ENCODE measurements around the gene ATXN1. TPM values are rescaled to one million over a fixed set of nuclear protein-coding genes. Genes with fewer than 3 reads are reported as not detected.

Gene ATXN1
- total and polyA plus RNA-seq, 2 of the 13 experiments (the other 11 are each of a cell fraction or from before 2014, with no cell fraction given): 20.7 to 39.5 TPM

DNA sequence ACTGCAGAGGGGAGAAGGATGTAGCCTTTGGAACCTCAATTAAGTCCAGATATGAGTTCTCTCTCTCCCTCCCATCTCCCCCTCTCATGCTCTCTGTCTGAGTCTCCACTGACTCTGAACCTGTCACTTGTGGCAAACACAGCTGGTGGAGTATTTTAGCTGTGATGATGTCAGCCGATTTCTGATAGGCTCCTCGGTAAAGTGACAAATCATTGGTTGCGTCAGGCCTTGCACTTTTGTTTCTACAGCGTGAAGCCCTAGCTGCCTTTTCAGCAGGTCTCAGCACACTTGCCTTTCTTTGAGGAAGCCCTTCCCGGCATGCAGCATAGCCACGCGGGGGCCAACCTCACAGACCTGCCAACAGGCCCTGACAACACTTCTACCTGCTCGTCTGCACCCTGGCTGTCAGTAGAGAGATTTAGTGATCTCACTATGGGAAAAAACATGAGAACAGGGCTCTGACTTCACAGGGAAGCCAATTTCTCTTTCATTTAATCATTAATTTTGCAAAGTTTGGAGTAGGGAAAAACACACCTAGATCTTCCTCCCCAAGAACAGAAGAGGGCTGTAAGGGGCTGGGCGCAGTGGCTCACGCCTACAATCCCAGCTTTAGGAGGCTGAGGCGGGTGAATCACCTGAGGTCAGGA is 438.5 kb downstream of the ATXN1 start:
- no peaks in the 10 kb centered on the region for H3K27me3 ChIP-seq (ENCODE audit: control insufficient read depth in 1 of 2, insufficient read depth in 2 of 2, low read length in 2 of 2)
- no peak overlapping the region for H2AFZ ChIP-seq (ENCODE audit: low read length)
- BruUV-seq (replicated peaks): no TSS peak
- FAIRE-seq (no peak), DNase-seq (ENCODE audit: low spot score) (no peak), ATAC-seq (no peak)
- WGBS (ENCODE audit: low lambda C conversion rate): 96% methylated on average over 11 of the region's 11 CpGs
- no peak overlapping the region for H3K9ac ChIP-seq (ENCODE audit: insufficient read depth, low read depth, low read length)
- peaks cover 22% of the 10 kb centered on the region for H3K4me1 ChIP-seq (ENCODE audit: insufficient read depth, low read length)
- H3K9me3 ChIP-seq (ENCODE audit: low read length): no peaks in the 10 kb centered on the region
- TF ChIP-seq BRCA1 (CRISPR knock-in tag; IDR thresholded peaks at IDR 0.05) (no peak), ZNF281 (CRISPR knock-in tag; IDR thresholded peaks at IDR 0.05; ENCODE audit: borderline replicate concordance) (no peak), SMAD1 (CRISPR knock-in tag; IDR thresholded peaks at IDR 0.05; ENCODE audit: borderline replicate concordance, low read depth) (no peak)
- ChIA-PET CTCF (ENCODE audit: low intra/inter-chr PET ratio, low total read pairs) (no interaction called here), POLR2A (no interaction called here)
- intact Hi-C loops (cut with micrococcal nuclease; ENCODE audit: unreplicated experiment): no loop called here
- no peak overlapping the region for H3K27ac ChIP-seq (ENCODE audit: extremely low read length, insufficient read depth, low read length)
- no peaks in the 10 kb centered on the region for H4K20me1 ChIP-seq (ENCODE audit: insufficient read depth, low read length)
- H3K36me3 ChIP-seq (replicated peaks in 1 of 2; ENCODE audit: control insufficient read depth in 1 of 2, insufficient read depth in 2 of 2, low read length in 2 of 2): peaks cover 19 to 40% of the 10 kb centered on the region in 2 experiments; a peak in 4 of 5 replicates
- in situ Hi-C loops (cut with HindIII; ENCODE audit: extremely low pct_ligation_motif_present, low pct_unique_long_range_greater_than_20kb): no loop called here
- no peak overlapping the region for H3K4me3 ChIP-seq (replicated peaks in 1 of 3; ENCODE audit: insufficient read depth in 1 of 3, low read depth in 2 of 3, low read length in 3 of 3)
- H3K4me2 ChIP-seq (ENCODE audit: low read depth, low read length): no peak overlapping the region
- no peaks in the 10 kb centered on the region for H3K79me2 ChIP-seq (ENCODE audit: insufficient read depth, low read length)

- H3K4me1 ChIP-seq (ENCODE audit: insufficient read depth, low read length): peaks cover 22% of the 10 kb centered on the region
- in situ Hi-C loops (cut with HindIII; ENCODE audit: extremely low pct_ligation_motif_present, low pct_unique_long_range_greater_than_20kb) (no loop called here), intact Hi-C loops (cut with micrococcal nuclease; ENCODE audit: unreplicated experiment) (no loop called here)
- H3K27me3 ChIP-seq (ENCODE audit: control insufficient read depth in 1 of 2, insufficient read depth in 2 of 2, low read length in 2 of 2): no peaks in the 10 kb centered on the region
- H4K20me1 ChIP-seq (ENCODE audit: insufficient read depth, low read length): 0 out of 2 replicates have a peak, but pooled peaks cover 2% of the 10 kb centered on the region
- H3K4me2 ChIP-seq (ENCODE audit: low read depth, low read length): no peak overlapping the region
- no peak for DNase-seq (ENCODE audit: low spot score)
- H3K9ac ChIP-seq (ENCODE audit: insufficient read depth, low read depth, low read length): no peak overlapping the region
- POLR2A ChIA-PET: no interaction called here
- over 99% methylated on average over 11 of the region's 11 CpGs for WGBS (ENCODE audit: low lambda C conversion rate)
- FAIRE-seq: no peak
- no peaks in the 10 kb centered on the region for H3K9me3 ChIP-seq (ENCODE audit: low read length)
- H3K79me2 ChIP-seq (ENCODE audit: insufficient read depth, low read length): no peaks in the 10 kb centered on the region
- no peak overlapping the region for H3K27ac ChIP-seq (ENCODE audit: extremely low read length, insufficient read depth, low read length)
- no peak for ATAC-seq
- no TSS peak for BruUV-seq (replicated peaks)
- peaks cover 14 to 33% of the 10 kb centered on the region in 2 experiments; a peak in 4 of 5 replicates for H3K36me3 ChIP-seq (replicated peaks in 1 of 2; ENCODE audit: control insufficient read depth in 1 of 2, insufficient read depth in 2 of 2, low read length in 2 of 2)
- no peak overlapping the region for H2AFZ ChIP-seq (ENCODE audit: low read length)
- no peak overlapping the region for H3K4me3 ChIP-seq (replicated peaks in 1 of 3; ENCODE audit: insufficient read depth in 1 of 3, low read depth in 2 of 3, low read length in 3 of 3)
- CTCF ChIA-PET (ENCODE audit: low intra/inter-chr PET ratio, low total read pairs): no interaction called here
- TF ChIP-seq POGK (CRISPR knock-in tag; conservative IDR thresholded peaks at IDR 0.05): no peak
- no peak for TF ChIP-seq ZNF230 (CRISPR knock-in tag; IDR thresholded peaks at IDR 0.05)
- TF ChIP-seq, protein P1, sequence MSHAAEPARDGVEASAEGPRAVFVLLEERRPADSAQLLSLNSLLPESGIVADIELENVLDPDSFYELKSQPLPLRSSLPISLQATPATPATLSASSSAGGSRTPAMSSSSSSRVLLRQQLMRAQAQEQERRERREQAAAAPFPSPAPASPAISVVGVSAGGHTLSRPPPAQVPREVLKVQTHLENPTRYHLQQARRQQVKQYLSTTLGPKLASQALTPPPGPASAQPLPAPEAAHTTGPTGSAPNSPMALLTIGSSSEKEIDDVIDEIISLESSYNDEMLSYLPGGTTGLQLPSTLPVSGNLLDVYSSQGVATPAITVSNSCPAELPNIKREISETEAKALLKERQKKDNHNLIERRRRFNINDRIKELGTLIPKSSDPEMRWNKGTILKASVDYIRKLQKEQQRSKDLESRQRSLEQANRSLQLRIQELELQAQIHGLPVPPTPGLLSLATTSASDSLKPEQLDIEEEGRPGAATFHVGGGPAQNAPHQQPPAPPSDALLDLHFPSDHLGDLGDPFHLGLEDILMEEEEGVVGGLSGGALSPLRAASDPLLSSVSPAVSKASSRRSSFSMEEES (CRISPR knock-in tag; IDR thresholded peaks at IDR 0.05): no peak
- no peak for TF ChIP-seq ZNF30 (CRISPR knock-in tag; IDR thresholded peaks at IDR 0.05)
- no peak for TF ChIP-seq SMAD1 (CRISPR knock-in tag; IDR thresholded peaks at IDR 0.05; ENCODE audit: borderline replicate concordance, low read depth)
- no peak for TF ChIP-seq ZFP1 (CRISPR knock-in tag; IDR thresholded peaks at IDR 0.05)
- no peak for TF ChIP-seq TRAFD1 (CRISPR knock-in tag; IDR thresholded peaks at IDR 0.05; ENCODE audit: borderline replicate concordance)
- no peak for TF ChIP-seq FOXK2 (IDR thresholded peaks at IDR 0.05)
Observed at GRCh38 chr6:16321826-16322225, 439.4 kb downstream of the ATXN1 start.
